Measurements from ENCODE around the gene ABCG8. TPM values are rescaled to one million over a fixed set of nuclear protein-coding genes. Genes with fewer than 3 reads are reported as not detected.

Gene ABCG8
- polyA plus RNA-seq, 1 donor (not counting 4 experiments of a cell fraction or from before 2014, with no cell fraction given): not detected

GRCh38 chr2:43894743-43895142 is 56.0 kb downstream of the ABCG8 start:
- Histone ChIP-seq H3K79me2 (ENCODE audit: control insufficient read depth, insufficient read depth, low read length) (no peaks in the 10 kb centered on the region), H3K4me3 (ENCODE audit: control insufficient read depth in 2 of 3, extremely low read depth in 1 of 3, insufficient read depth in 2 of 3, low read depth in 1 of 3, low read length in 3 of 3) (no peak overlapping the region), H3K9me1 (ENCODE audit: control insufficient read depth, extremely low read depth, insufficient read depth, low read length) (no peaks in the 10 kb centered on the region), H3K9me3 (ENCODE audit: control insufficient read depth, low read depth, low read length) (no peaks in the 10 kb centered on the region), H4K20me1 (ENCODE audit: control insufficient read depth, extremely low read depth, insufficient read depth, low read length) (peaks cover 2% of the 10 kb centered on the region), H2AFZ (ENCODE audit: control insufficient read depth, low read length) (no peak overlapping the region), H3K4me1 (ENCODE audit: control insufficient read depth, extremely low read depth, insufficient read depth, low read length) (no peaks in the 10 kb centered on the region), H3K36me3 (ENCODE audit: control insufficient read depth in 2 of 2, extremely low read depth in 1 of 2, insufficient read depth in 2 of 2, low read length in 2 of 2) (peaks cover 17 to 30% of the 10 kb centered on the region in 2 experiments), H3K4me2 (ENCODE audit: control insufficient read depth, extremely low read depth, insufficient read depth, low read depth, low read length) (no peak overlapping the region), H3K27ac (ENCODE audit: control insufficient read depth, insufficient read depth, low read length) (no peak overlapping the region), H3K9ac (ENCODE audit: control insufficient read depth, extremely low read depth, insufficient read depth, low read length) (no peak overlapping the region), H3K27me3 (ENCODE audit: control insufficient read depth, extremely low read depth, insufficient read depth, low read length) (no peaks in the 10 kb centered on the region)
- dilution Hi-C loops (cut with MboI; ENCODE audit: extremely low pct_ligation_motif_present, low sequenced_read_pairs): no loop called here
- FAIRE-seq: no peak
- TF ChIP-seq CTCF (optimal IDR thresholded peaks at IDR 0.05 in 1 of 3, IDR thresholded peaks at IDR 0.05 in 1 of 3, conservative IDR thresholded peaks at IDR 0.05 in 1 of 3; ENCODE audit: extremely low read depth in 1 of 3, insufficient read depth in 2 of 3, low read length in 3 of 3) (no peak), EZH2 (IDR thresholded peaks at IDR 0.05; ENCODE audit: low read length) (no peak)
- no peak for DNase-seq (ENCODE audit: low read depth, low spot score)

GRCh38 chr2:43896906-43897305 is 58.1 kb downstream of the ABCG8 start:
- Histone ChIP-seq H3K27me3 (ENCODE audit: control insufficient read depth, extremely low read depth, insufficient read depth, low read length) (no peaks in the 10 kb centered on the region), H3K4me2 (ENCODE audit: control insufficient read depth, extremely low read depth, insufficient read depth, low read depth, low read length) (no peak overlapping the region), H3K27ac (ENCODE audit: control insufficient read depth, insufficient read depth, low read length) (no peak overlapping the region), H3K4me3 (ENCODE audit: control insufficient read depth in 2 of 3, extremely low read depth in 1 of 3, insufficient read depth in 2 of 3, low read depth in 1 of 3, low read length in 3 of 3) (no peak overlapping the region), H3K4me1 (ENCODE audit: control insufficient read depth, extremely low read depth, insufficient read depth, low read length) (no peaks in the 10 kb centered on the region), H3K9me1 (ENCODE audit: control insufficient read depth, extremely low read depth, insufficient read depth, low read length) (no peaks in the 10 kb centered on the region), H3K9ac (ENCODE audit: control insufficient read depth, extremely low read depth, insufficient read depth, low read length) (no peak overlapping the region), H4K20me1 (ENCODE audit: control insufficient read depth, extremely low read depth, insufficient read depth, low read length) (peaks cover 2% of the 10 kb centered on the region), H2AFZ (ENCODE audit: control insufficient read depth, low read length) (no peak overlapping the region), H3K9me3 (ENCODE audit: control insufficient read depth, low read depth, low read length) (no peaks in the 10 kb centered on the region), H3K79me2 (ENCODE audit: control insufficient read depth, insufficient read depth, low read length) (no peaks in the 10 kb centered on the region), H3K36me3 (ENCODE audit: control insufficient read depth in 2 of 2, extremely low read depth in 1 of 2, insufficient read depth in 2 of 2, low read length in 2 of 2) (peaks cover 14 to 30% of the 10 kb centered on the region in 2 experiments)
- dilution Hi-C loops (cut with MboI; ENCODE audit: extremely low pct_ligation_motif_present, low sequenced_read_pairs): no loop called here
- TF ChIP-seq CTCF (optimal IDR thresholded peaks at IDR 0.05 in 1 of 3, IDR thresholded peaks at IDR 0.05 in 1 of 3, conservative IDR thresholded peaks at IDR 0.05 in 1 of 3; ENCODE audit: extremely low read depth in 1 of 3, insufficient read depth in 2 of 3, low read length in 3 of 3) (no peak), EZH2 (IDR thresholded peaks at IDR 0.05; ENCODE audit: low read length) (no peak)
- no peak for FAIRE-seq
- no peak for DNase-seq (ENCODE audit: low read depth, low spot score)
